ENCODE measurements around the gene MMP24OS.
"Not testable (repeated sequence)": the region's sequence is repeated elsewhere in the genome, so short reads cannot be mapped to it uniquely, and the experiment has no call there.

MMP24OS gene

GRCh38 chr20:35317416-35318210, 39.7 kb upstream of the MMP24OS start:
- TF ChIP-seq CTCF (IDR thresholded peaks at IDR 0.05), result no peak

GRCh38 chr20:35316086-35316485, 38.2 kb upstream of the MMP24OS start:
- Mint-ChIP-seq H3K9me3 (no peaks in the 10 kb centered on the region), H3K27ac (no peak overlapping the region), H3K4me1 (peaks cover 60% of the 10 kb centered on the region), H3K27me3 (ENCODE audit: low read depth, poor library complexity) (no peaks in the 10 kb centered on the region), H3K36me3 (ENCODE audit: low read depth) (peaks cover 17% of the 10 kb centered on the region), H3K4me3 (no peak overlapping the region)
- TF ChIP-seq CTCF (IDR thresholded peaks at IDR 0.05), result no peak
- no peak for DNase-seq

More at GRCh38 chr20:35317416-35318210, 39.7 kb upstream of the MMP24OS start:
- Mint-ChIP-seq H3K4me1 (peaks cover 56% of the 10 kb centered on the region), H3K27me3 (ENCODE audit: low read depth, poor library complexity) (no peaks in the 10 kb centered on the region), H3K9me3 (no peaks in the 10 kb centered on the region), H3K27ac (no peak overlapping the region), H3K36me3 (ENCODE audit: low read depth) (peaks cover 10% of the 10 kb centered on the region), H3K4me3 (no peak overlapping the region)
- no peak for DNase-seq

- H3K36me3 Mint-ChIP-seq (ENCODE audit: low read depth), result peaks cover 20% of the 10 kb centered on the region
- not testable (repeated sequence) for H3K9me3 Mint-ChIP-seq; DNase-seq; H3K4me3 Mint-ChIP-seq; H3K27me3 Mint-ChIP-seq (ENCODE audit: low read depth, poor library complexity)
- H3K27ac Mint-ChIP-seq, result peak overlapping the region; percentile 92
- H3K4me1 Mint-ChIP-seq, result peaks cover 55% of the 10 kb centered on the region
These were observed 37.7 kb upstream of the MMP24OS start for GRCh38 chr20:35315632-35316020.

- H3K9me3 Mint-ChIP-seq, result no peaks in the 10 kb centered on the region
- no peak overlapping the region for H3K4me3 Mint-ChIP-seq
- TF ChIP-seq CTCF (IDR thresholded peaks at IDR 0.05), result no peak
- H3K27me3 Mint-ChIP-seq (ENCODE audit: low read depth, poor library complexity), result no peaks in the 10 kb centered on the region
- H3K27ac Mint-ChIP-seq, result peak overlapping the region; percentile 92
- DNase-seq, result no peak
- peaks cover 49% of the 10 kb centered on the region for H3K4me1 Mint-ChIP-seq
- peaks cover 22% of the 10 kb centered on the region for H3K36me3 Mint-ChIP-seq (ENCODE audit: low read depth)
These were observed 37.1 kb upstream of the MMP24OS start for GRCh38 chr20:35314816-35315631.

GRCh38 chr20:35312318-35312717, 34.4 kb upstream of the MMP24OS start:
- H3K9me3 Mint-ChIP-seq, result no peaks in the 10 kb centered on the region
- no peak overlapping the region for H3K27ac Mint-ChIP-seq
- TF ChIP-seq CTCF (IDR thresholded peaks at IDR 0.05), result no peak
- peaks cover 25% of the 10 kb centered on the region for H3K36me3 Mint-ChIP-seq (ENCODE audit: low read depth)
- peaks cover 24% of the 10 kb centered on the region for H3K4me1 Mint-ChIP-seq
- H3K4me3 Mint-ChIP-seq, result no peak overlapping the region
- peaks cover 2% of the 10 kb centered on the region for H3K27me3 Mint-ChIP-seq (ENCODE audit: low read depth, poor library complexity)
- DNase-seq, result no peak

GRCh38 chr20:35311822-35312221, 33.9 kb upstream of the MMP24OS start:
- H3K27me3 Mint-ChIP-seq (ENCODE audit: low read depth, poor library complexity), result peaks cover 2% of the 10 kb centered on the region
- H3K9me3 Mint-ChIP-seq, result no peaks in the 10 kb centered on the region
- no peak for DNase-seq
- H3K36me3 Mint-ChIP-seq (ENCODE audit: low read depth), result peaks cover 25% of the 10 kb centered on the region
- no peak overlapping the region for H3K4me3 Mint-ChIP-seq
- no peak for TF ChIP-seq CTCF (IDR thresholded peaks at IDR 0.05)
- no peak overlapping the region for H3K27ac Mint-ChIP-seq
- peaks cover 24% of the 10 kb centered on the region for H3K4me1 Mint-ChIP-seq

All from nephron progenitor cell (in vitro differentiated cells).